HepG2 (cell line): ENCODE data around the gene HES3.

Experiments
- GATAD1 ChIP-seq: IDR thresholded peaks from 2 replicates; pipeline ENCODE4 v1.6.1; 2016; ENCODE audit warnings: missing genetic modification reagents, missing compliant biosample characterization
- PAX8 ChIP-seq: sonication (generic); formaldehyde crosslinking; IDR thresholded peaks from 2 replicates; pipeline ENCODE4 v1.8.0; 2022; ENCODE audit warnings: mild to moderate bottlenecking, missing genetic modification reagents, borderline replicate concordance
- RFX5 ChIP-seq: IDR thresholded peaks from 2 replicates; pipeline ENCODE4 v1.6.1; 2011; ENCODE audit warnings: low read depth, low read length, improper control_type of control experiment
- ZFP37 ChIP-seq: sonication (generic); formaldehyde crosslinking; IDR thresholded peaks from 2 replicates; pipeline ENCODE4 v1.4.0; 2020; ENCODE audit warnings: missing genetic modification reagents, borderline replicate concordance
- ZNF546 ChIP-seq: sonication (generic); formaldehyde crosslinking; conservative IDR thresholded peaks from 2 replicates; pipeline ENCODE4 v1.8.1; 2023; ENCODE audit warnings: mild to moderate bottlenecking, missing genetic modification reagents
- TF ChIP-seq, protein P1 (sequence below): sonication (generic); formaldehyde crosslinking; IDR thresholded peaks from 2 replicates; pipeline ENCODE4 v1.8.1; 2022; ENCODE audit warnings: low read depth, mild to moderate bottlenecking, missing genetic modification reagents
- TF ChIP-seq, protein P2 (sequence below), 2 experiments: IDR thresholded peaks; 2 replicates each; pipeline ENCODE4 v1.6.1; 2011 to 2012; ENCODE audit warnings: low read length in 2 of 2, borderline replicate concordance in 1 of 2, low read depth in 1 of 2, mild to moderate bottlenecking in 1 of 2, moderate library complexity in 1 of 2
- TF ChIP-seq, protein P3 (sequence below): sonication (generic); formaldehyde crosslinking; IDR thresholded peaks from 2 replicates; pipeline ENCODE4 v1.5.0; 2020; ENCODE audit warnings: mild to moderate bottlenecking, missing genetic modification reagents, moderate library complexity

DNA sequence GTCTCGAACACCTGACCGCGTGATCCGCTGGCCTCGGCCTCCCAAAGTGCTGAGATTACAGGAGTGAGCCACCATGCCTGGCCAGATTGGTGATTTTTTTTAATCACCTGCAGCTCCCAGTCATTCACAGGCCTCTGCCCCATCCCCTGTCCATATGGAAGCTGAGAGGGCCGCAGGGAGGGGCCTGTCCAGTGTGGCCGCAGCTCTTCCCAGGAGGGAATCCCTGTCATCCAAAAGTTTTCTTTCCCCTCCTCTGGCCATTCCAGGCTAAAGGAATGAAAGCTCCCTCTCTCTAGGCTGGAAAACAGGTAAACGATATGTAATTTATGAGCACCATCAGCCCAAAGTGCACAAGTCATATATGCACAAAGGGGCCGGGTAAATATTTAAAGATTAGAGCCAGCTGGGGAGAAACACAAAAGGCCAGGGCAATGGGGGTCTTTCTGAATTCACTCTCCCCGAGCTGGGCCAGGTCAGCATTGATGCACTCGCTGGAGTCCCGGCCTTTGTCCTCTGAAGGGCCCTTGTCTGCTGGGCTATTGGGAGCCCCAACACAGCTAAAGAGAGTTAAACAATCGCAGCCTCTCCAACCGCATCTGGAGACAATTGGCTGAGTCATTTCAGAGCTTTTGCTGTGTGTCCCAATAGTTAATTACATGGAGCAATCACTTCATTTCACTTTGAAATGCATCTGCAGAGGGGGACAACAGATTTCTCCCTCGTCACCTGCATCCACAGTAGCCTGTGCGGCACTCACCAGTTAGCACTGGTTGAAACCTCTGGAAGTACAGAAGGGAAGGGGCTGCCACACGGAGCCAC, 3.8 kb upstream of the HES3 start:
- TF ChIP-seq PAX8 (CRISPR knock-in tag) (no peak), ZNF546 (no peak), GATAD1 (CRISPR knock-in tag) (no peak), ZFP37 (CRISPR knock-in tag) (no peak), RFX5 (no peak)
- TF ChIP-seq, protein P1, sequence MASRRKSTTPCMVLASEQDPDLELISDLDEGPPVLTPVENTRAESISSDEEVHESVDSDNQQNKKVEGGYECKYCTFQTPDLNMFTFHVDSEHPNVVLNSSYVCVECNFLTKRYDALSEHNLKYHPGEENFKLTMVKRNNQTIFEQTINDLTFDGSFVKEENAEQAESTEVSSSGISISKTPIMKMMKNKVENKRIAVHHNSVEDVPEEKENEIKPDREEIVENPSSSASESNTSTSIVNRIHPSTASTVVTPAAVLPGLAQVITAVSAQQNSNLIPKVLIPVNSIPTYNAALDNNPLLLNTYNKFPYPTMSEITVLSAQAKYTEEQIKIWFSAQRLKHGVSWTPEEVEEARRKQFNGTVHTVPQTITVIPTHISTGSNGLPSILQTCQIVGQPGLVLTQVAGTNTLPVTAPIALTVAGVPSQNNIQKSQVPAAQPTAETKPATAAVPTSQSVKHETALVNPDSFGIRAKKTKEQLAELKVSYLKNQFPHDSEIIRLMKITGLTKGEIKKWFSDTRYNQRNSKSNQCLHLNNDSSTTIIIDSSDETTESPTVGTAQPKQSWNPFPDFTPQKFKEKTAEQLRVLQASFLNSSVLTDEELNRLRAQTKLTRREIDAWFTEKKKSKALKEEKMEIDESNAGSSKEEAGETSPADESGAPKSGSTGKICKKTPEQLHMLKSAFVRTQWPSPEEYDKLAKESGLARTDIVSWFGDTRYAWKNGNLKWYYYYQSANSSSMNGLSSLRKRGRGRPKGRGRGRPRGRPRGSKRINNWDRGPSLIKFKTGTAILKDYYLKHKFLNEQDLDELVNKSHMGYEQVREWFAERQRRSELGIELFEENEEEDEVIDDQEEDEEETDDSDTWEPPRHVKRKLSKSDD (CRISPR knock-in tag) = no peak
- TF ChIP-seq, protein P2, sequence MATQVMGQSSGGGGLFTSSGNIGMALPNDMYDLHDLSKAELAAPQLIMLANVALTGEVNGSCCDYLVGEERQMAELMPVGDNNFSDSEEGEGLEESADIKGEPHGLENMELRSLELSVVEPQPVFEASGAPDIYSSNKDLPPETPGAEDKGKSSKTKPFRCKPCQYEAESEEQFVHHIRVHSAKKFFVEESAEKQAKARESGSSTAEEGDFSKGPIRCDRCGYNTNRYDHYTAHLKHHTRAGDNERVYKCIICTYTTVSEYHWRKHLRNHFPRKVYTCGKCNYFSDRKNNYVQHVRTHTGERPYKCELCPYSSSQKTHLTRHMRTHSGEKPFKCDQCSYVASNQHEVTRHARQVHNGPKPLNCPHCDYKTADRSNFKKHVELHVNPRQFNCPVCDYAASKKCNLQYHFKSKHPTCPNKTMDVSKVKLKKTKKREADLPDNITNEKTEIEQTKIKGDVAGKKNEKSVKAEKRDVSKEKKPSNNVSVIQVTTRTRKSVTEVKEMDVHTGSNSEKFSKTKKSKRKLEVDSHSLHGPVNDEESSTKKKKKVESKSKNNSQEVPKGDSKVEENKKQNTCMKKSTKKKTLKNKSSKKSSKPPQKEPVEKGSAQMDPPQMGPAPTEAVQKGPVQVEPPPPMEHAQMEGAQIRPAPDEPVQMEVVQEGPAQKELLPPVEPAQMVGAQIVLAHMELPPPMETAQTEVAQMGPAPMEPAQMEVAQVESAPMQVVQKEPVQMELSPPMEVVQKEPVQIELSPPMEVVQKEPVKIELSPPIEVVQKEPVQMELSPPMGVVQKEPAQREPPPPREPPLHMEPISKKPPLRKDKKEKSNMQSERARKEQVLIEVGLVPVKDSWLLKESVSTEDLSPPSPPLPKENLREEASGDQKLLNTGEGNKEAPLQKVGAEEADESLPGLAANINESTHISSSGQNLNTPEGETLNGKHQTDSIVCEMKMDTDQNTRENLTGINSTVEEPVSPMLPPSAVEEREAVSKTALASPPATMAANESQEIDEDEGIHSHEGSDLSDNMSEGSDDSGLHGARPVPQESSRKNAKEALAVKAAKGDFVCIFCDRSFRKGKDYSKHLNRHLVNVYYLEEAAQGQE (IDR thresholded peaks at IDR 0.05; ENCODE audit: borderline replicate concordance in 1 of 2, low read depth in 1 of 2, low read length in 2 of 2) = no peak
- TF ChIP-seq, protein P3, sequence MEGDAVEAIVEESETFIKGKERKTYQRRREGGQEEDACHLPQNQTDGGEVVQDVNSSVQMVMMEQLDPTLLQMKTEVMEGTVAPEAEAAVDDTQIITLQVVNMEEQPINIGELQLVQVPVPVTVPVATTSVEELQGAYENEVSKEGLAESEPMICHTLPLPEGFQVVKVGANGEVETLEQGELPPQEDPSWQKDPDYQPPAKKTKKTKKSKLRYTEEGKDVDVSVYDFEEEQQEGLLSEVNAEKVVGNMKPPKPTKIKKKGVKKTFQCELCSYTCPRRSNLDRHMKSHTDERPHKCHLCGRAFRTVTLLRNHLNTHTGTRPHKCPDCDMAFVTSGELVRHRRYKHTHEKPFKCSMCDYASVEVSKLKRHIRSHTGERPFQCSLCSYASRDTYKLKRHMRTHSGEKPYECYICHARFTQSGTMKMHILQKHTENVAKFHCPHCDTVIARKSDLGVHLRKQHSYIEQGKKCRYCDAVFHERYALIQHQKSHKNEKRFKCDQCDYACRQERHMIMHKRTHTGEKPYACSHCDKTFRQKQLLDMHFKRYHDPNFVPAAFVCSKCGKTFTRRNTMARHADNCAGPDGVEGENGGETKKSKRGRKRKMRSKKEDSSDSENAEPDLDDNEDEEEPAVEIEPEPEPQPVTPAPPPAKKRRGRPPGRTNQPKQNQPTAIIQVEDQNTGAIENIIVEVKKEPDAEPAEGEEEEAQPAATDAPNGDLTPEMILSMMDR = no peak
